ENCODE measurements around the gene DNM3. TPM values are rescaled to one million over a fixed set of nuclear protein-coding genes. Genes with fewer than 3 reads are reported as not detected.

Gene DNM3
- total RNA-seq, 2 experiments from 2014 or later: 1.6 to 1.8 TPM

GRCh38 chr1:171807556-171807955, 33.7 kb upstream of the DNM3 start:
- Histone ChIP-seq H3K4me1 (ENCODE audit: insufficient read depth, low read length) (no peaks in the 10 kb centered on the region), H3K27ac (ENCODE audit: low read depth in 1 of 2, low read length in 2 of 2) (no peak overlapping the region), H3K36me3 (ENCODE audit: insufficient read depth, low read length) (no peaks in the 10 kb centered on the region), H3K4me3 (ENCODE audit: low read length) (no peak overlapping the region), H3K9me3 (ENCODE audit: control insufficient read depth in 1 of 2, insufficient read depth in 1 of 2, low read length in 2 of 2) (no peaks in the 10 kb centered on the region), H3K27me3 (ENCODE audit: control insufficient read depth in 1 of 2, insufficient read depth in 2 of 2, low read length in 2 of 2) (no peaks in the 10 kb centered on the region)
- Mint-ChIP-seq H3K4me3 (no peak overlapping the region), H3K27ac (no peak overlapping the region), H3K27me3 (no peaks in the 10 kb centered on the region), H3K36me3 (ENCODE audit: low read depth) (no peaks in the 10 kb centered on the region), H3K9me3 (no peaks in the 10 kb centered on the region), H3K4me1 (ENCODE audit: low read depth) (no peaks in the 10 kb centered on the region)
- ATAC-seq (ENCODE audit: poor library complexity) (no peak), DNase-seq (no peak)
- intact Hi-C loops (cut with DNase I, micrococcal nuclease): no loop called here
- ChIA-PET CTCF (no interaction called here), POLR2A (no interaction called here)
- TF ChIP-seq, protein P1, sequence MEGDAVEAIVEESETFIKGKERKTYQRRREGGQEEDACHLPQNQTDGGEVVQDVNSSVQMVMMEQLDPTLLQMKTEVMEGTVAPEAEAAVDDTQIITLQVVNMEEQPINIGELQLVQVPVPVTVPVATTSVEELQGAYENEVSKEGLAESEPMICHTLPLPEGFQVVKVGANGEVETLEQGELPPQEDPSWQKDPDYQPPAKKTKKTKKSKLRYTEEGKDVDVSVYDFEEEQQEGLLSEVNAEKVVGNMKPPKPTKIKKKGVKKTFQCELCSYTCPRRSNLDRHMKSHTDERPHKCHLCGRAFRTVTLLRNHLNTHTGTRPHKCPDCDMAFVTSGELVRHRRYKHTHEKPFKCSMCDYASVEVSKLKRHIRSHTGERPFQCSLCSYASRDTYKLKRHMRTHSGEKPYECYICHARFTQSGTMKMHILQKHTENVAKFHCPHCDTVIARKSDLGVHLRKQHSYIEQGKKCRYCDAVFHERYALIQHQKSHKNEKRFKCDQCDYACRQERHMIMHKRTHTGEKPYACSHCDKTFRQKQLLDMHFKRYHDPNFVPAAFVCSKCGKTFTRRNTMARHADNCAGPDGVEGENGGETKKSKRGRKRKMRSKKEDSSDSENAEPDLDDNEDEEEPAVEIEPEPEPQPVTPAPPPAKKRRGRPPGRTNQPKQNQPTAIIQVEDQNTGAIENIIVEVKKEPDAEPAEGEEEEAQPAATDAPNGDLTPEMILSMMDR (IDR thresholded peaks at IDR 0.05): no peak

GRCh38 chr1:171809834-171810233, 31.5 kb upstream of the DNM3 start:
- Mint-ChIP-seq H3K36me3 (ENCODE audit: low read depth) (no peaks in the 10 kb centered on the region), H3K27me3 (no peaks in the 10 kb centered on the region), H3K9me3 (no peaks in the 10 kb centered on the region), H3K4me1 (ENCODE audit: low read depth) (no peaks in the 10 kb centered on the region), H3K27ac (no peak overlapping the region), H3K4me3 (no peak overlapping the region)
- Histone ChIP-seq H3K36me3 (ENCODE audit: insufficient read depth, low read length) (no peaks in the 10 kb centered on the region), H3K9me3 (ENCODE audit: control insufficient read depth in 1 of 2, insufficient read depth in 1 of 2, low read length in 2 of 2) (no peaks in the 10 kb centered on the region), H3K27me3 (ENCODE audit: control insufficient read depth in 1 of 2, insufficient read depth in 2 of 2, low read length in 2 of 2) (no peaks in the 10 kb centered on the region), H3K4me1 (ENCODE audit: insufficient read depth, low read length) (no peaks in the 10 kb centered on the region), H3K27ac (ENCODE audit: low read depth in 1 of 2, low read length in 2 of 2) (no peak overlapping the region), H3K4me3 (ENCODE audit: low read length) (no peak overlapping the region)
- DNase-seq (no peak), ATAC-seq (ENCODE audit: poor library complexity) (no peak)
- TF ChIP-seq, protein P1 (IDR thresholded peaks at IDR 0.05): no peak
- intact Hi-C loops (cut with DNase I, micrococcal nuclease): no loop called here
- CTCF ChIA-PET: interaction anchor here (0.8 kb wide), 1 partner anchor 11 kb away, joined by 3 read pairs; no protein-coding TSS in a partner anchor
- POLR2A ChIA-PET: no interaction called here

DNA sequence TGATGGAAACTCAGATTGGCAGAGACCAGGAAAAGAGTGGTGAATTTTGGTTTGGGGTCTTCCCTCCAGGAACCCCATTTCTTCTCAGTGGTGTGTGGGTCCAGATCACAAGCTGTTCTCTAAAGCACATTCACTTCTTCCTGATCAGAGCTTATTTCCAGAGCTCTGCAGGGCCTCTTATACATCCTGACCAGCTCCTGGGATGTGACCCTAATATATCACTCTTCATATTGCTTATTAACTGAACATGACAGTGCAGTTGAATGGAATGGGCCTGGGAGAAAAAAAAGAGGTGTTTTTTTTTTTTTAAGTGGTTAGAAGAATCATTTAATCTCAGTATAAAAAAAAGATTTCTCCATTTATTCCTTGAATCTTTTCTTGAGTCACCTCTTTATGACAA, 29.6 kb upstream of the DNM3 start:
- DNase-seq: no peak
- H3K9me3 Mint-ChIP-seq: no peaks in the 10 kb centered on the region
- intact Hi-C loops (cut with DNase I, micrococcal nuclease): no loop called here
- TF ChIP-seq, protein P1 (IDR thresholded peaks at IDR 0.05): no peak
- POLR2A ChIA-PET: no interaction called here
- no peak overlapping the region for H3K27ac Mint-ChIP-seq
- H3K27me3 Mint-ChIP-seq: no peaks in the 10 kb centered on the region
- Histone ChIP-seq H3K4me1 (ENCODE audit: insufficient read depth, low read length) (no peaks in the 10 kb centered on the region), H3K27me3 (ENCODE audit: control insufficient read depth in 1 of 2, insufficient read depth in 2 of 2, low read length in 2 of 2) (no peaks in the 10 kb centered on the region), H3K9me3 (ENCODE audit: control insufficient read depth in 1 of 2, insufficient read depth in 1 of 2, low read length in 2 of 2) (no peaks in the 10 kb centered on the region), H3K4me3 (ENCODE audit: low read length) (no peak overlapping the region), H3K36me3 (ENCODE audit: insufficient read depth, low read length) (no peaks in the 10 kb centered on the region), H3K27ac (ENCODE audit: low read depth in 1 of 2, low read length in 2 of 2) (no peak overlapping the region)
- ATAC-seq (ENCODE audit: poor library complexity): no peak
- H3K4me3 Mint-ChIP-seq: no peak overlapping the region
- CTCF ChIA-PET: no interaction called here
- no peaks in the 10 kb centered on the region for H3K4me1 Mint-ChIP-seq (ENCODE audit: low read depth)
- H3K36me3 Mint-ChIP-seq (ENCODE audit: low read depth): no peaks in the 10 kb centered on the region

Measured in CD4-positive, alpha-beta T cell (primary cell).